ENCODE measurements around the gene TMEM247.

DNA sequence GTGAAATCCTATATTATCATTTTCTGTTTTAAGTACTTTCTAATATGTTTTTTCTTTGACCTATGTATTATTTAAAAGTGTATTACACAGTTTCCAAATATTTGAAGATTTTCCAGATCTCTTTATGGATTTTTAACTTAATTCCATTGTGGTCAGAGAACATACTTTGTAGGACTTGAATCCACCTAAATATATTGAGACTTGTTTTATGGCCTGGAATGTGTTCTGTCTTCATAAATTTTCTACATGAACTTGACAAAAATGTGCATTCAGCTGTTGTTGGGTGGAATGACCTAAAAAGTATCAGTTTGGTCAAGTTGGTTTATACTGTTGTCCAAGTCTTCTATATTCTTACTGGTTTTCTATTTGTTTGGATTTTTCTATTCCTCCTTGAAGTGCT, 33.8 kb upstream of the TMEM247 start:
- no peak for TF ChIP-seq EZH2 (IDR thresholded peaks at IDR 0.05; ENCODE audit: low read depth)
- TF ChIP-seq, protein P1, sequence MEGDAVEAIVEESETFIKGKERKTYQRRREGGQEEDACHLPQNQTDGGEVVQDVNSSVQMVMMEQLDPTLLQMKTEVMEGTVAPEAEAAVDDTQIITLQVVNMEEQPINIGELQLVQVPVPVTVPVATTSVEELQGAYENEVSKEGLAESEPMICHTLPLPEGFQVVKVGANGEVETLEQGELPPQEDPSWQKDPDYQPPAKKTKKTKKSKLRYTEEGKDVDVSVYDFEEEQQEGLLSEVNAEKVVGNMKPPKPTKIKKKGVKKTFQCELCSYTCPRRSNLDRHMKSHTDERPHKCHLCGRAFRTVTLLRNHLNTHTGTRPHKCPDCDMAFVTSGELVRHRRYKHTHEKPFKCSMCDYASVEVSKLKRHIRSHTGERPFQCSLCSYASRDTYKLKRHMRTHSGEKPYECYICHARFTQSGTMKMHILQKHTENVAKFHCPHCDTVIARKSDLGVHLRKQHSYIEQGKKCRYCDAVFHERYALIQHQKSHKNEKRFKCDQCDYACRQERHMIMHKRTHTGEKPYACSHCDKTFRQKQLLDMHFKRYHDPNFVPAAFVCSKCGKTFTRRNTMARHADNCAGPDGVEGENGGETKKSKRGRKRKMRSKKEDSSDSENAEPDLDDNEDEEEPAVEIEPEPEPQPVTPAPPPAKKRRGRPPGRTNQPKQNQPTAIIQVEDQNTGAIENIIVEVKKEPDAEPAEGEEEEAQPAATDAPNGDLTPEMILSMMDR (conservative IDR thresholded peaks at IDR 0.05): no peak

All from PC-9 (cell line).